Astrocyte of the cerebellum (primary cell): ENCODE data around the gene ALCAM.

Source experiments
- DNase-seq: peaks from one replicate; pipeline ENCODE4 v3.0.0-alpha.2; 2011; ENCODE audit warnings: low read depth
- H3K4me3 ChIP-seq: 2 replicates; pipeline ENCODE4 v1.5.1; 2011; ENCODE audit warnings: mild to moderate bottlenecking, low read depth, low read length, moderate library complexity
- in situ Hi-C: cut with HindIII; loops from 2 replicates; pipeline ENCODE4 v1.10.0; 2017; ENCODE audit warnings: low sequenced_read_pairs
- TF ChIP-seq, protein P1 (sequence below): IDR thresholded peaks from 2 replicates; pipeline ENCODE4 v1.5.1; 2012; ENCODE audit warnings: low read length, low read depth, moderate library complexity, mild to moderate bottlenecking; ENCODE audit errors: missing control alignments

Gene ALCAM

DNA sequence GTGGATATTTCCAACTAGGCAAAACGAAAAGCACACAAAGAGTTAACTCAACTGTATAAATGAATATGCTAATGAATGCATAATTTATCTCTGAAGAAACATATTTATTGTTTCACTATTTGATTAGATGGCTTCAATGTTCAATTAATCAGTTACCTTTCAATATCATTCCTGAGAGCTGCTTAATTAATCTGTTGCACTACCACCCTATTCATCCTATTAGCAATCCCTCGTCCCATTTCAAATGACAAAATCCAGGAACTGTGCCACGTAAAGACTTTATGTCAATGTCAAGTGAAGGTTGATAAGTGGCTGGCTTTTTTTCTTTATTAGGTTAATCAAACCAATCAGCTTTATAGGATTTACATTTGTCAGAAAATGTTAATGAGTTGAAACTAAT is 82.7 kb downstream of the ALCAM start:
- TF ChIP-seq, protein P1, sequence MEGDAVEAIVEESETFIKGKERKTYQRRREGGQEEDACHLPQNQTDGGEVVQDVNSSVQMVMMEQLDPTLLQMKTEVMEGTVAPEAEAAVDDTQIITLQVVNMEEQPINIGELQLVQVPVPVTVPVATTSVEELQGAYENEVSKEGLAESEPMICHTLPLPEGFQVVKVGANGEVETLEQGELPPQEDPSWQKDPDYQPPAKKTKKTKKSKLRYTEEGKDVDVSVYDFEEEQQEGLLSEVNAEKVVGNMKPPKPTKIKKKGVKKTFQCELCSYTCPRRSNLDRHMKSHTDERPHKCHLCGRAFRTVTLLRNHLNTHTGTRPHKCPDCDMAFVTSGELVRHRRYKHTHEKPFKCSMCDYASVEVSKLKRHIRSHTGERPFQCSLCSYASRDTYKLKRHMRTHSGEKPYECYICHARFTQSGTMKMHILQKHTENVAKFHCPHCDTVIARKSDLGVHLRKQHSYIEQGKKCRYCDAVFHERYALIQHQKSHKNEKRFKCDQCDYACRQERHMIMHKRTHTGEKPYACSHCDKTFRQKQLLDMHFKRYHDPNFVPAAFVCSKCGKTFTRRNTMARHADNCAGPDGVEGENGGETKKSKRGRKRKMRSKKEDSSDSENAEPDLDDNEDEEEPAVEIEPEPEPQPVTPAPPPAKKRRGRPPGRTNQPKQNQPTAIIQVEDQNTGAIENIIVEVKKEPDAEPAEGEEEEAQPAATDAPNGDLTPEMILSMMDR, result no peak
- DNase-seq, result no peak
- in situ Hi-C loops, result no loop called here
- H3K4me3 ChIP-seq, result no peak overlapping the region

DNA sequence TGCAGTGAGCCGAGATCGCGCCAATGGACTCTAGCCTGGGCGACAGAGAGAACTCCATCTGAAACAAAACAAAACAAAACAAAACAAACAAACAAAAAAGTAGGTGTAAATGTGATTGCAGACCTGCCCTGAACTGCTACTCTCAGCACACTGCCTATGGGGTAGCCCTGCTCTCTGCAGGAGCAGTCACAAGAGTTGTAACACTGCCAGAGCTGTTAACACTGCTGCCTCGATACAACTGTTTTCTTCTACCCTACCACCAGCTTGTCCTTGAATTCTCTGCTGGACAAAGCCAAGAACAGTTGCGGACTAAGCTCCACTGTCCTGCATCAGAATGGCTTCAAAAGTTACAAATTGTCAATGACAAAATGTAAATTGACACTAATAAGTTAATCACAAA is 89.3 kb downstream of the ALCAM start:
- no peak for DNase-seq
- TF ChIP-seq, protein P1, result no peak
- no peak overlapping the region for H3K4me3 ChIP-seq
- in situ Hi-C loops, result no loop called here

DNA sequence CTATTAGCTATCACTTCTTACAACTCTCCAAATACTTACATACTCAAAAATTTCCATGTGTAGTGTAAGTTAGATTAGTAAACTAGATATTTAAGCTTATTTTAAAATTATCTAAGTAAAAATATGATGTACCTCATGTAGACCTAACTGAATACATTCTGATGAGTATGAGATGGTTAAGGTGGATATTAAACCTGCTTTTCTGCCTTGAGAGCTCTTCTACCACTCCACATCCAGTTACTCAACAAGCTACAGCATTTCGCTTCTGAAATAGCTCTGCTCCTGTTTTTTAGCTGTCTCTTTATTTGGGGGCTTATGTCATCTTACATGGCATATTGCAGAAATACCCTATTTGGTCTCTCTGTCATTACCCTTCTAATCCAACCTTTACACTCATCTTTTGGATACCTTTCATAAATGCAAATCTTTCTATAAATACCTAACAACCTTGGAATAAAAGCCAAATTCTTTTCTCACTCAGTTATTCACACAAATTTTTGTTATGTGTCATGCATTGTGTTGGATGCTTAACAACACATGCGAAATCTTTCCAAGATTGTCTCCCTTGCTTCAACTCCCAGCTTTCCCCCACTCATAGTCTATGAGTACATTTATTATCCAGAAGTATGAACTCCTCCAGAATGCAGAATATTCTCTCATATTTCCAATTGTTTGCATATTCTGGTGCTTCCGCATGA is 92.0 kb downstream of the ALCAM start:
- TF ChIP-seq, protein P1, result no peak
- in situ Hi-C loops, result no loop called here
- H3K4me3 ChIP-seq, result no peak overlapping the region
- DNase-seq, result peak; percentile 45

DNA sequence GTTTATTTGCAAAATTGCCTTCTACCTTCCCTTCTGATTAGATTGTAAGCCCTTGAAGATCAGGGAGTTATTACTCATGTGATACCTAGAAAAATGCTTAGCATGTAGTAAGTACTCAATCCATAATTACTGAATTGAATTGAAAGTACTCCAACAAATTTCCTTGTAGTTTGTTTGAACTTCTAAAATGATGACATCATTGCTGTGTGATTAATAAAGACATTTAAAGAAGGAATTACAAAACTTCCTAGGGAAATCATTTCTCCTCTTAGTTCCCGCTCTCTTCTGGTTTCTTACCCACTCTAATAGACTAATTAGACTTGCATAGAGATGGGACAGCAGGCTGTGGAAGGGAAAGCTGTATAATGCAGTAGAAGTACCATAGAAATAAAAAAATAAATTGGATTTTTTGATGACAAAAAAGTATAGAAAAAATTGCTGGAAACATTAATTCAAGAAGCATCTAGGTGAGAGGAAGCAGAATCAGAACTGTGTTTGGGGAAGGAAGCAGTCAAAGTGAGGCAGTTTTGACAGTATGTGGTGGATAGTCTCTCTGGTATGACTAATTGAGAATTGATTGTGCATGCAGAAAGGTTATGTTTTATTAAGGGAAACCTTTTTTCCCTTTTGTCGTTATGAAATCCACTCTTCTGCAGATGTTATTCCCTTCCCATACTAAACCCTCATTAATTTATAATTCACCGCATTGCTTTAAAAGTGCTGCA is 93.0 kb downstream of the ALCAM start:
- TF ChIP-seq, protein P1, result no peak
- in situ Hi-C loops, result no loop called here
- no peak for DNase-seq
- H3K4me3 ChIP-seq, result no peak overlapping the region

DNA sequence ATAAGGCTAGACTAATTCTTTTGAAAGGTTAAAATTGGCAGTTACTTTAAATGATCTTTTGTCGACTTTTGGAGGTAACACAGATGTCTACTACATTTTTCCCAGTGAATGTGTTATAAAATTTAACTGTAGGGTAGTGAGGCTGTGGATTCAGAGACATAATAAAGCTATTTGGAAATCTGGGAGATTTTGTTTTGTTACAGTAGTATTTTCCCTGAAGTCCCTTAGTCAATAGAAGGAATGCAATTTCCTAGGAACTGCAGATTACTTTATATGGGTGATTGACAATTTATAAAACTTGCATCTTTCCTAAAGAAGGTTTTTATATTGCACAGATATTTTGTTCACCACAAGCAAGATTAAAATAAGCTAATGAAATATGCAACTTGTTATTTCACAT is 96.9 kb downstream of the ALCAM start:
- TF ChIP-seq, protein P1, result no peak
- H3K4me3 ChIP-seq, result no peak overlapping the region
- DNase-seq, result no peak
- in situ Hi-C loops, result no loop called here

DNA sequence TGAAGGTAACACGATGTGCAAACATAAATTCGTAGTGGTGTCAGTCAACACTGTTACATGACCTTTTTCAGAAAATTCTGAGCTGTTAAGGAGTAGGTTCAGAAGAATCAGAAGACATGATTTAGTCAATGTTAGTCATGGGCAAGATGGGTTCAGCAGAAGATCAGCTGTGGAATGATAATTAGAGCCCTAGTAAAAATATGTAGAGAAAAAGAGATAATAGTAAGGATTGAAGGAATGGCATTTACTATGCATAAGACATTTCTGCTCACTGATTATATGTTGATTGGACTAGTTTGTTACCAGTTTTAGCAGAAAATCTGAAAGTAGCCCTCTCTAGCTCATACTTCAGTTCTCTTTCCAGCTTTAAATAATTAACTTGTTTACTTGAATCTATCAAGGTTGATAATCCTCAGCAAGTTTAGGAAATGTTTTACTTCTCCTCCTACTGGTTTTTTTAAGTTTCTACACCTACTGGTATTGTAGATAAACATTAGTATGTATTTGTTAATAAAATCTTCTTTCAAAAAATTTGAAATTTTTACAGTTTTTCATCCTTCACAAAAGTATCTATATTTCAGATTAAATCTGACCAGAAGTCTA is 98.6 kb downstream of the ALCAM start:
- in situ Hi-C loops, result no loop called here
- H3K4me3 ChIP-seq, result no peak overlapping the region
- DNase-seq, result no peak
- TF ChIP-seq, protein P1, result no peak
